ENCODE data around the gene SRXN1.

- TF ChIP-seq POLR2AphosphoS5 (IDR thresholded peaks at IDR 0.05), result no peak
- TF ChIP-seq CTCF (IDR thresholded peaks at IDR 0.05; ENCODE audit: poor library complexity, severe bottlenecking), result no peak
Measured at GRCh38 chr20:626579-626978, 26.4 kb downstream of the SRXN1 start.
